CD4-positive, alpha-beta T cell treated with Interleukin-12 subunit alpha and Interleukin-12 subunit beta, for 1 hour (primary cell): ENCODE data around the gene PLPP4.

Source experiments
- DNase-seq: peaks from one replicate; pipeline ENCODE4 v3.0.0-alpha.2; 2020

The PLPP4 gene

GRCh38 chr10:120457431-120458172 is 575 bp downstream of the PLPP4 start:
- DNase-seq = no peak

- DNase-seq = no peak
These were observed 1.4 kb downstream of the PLPP4 start for GRCh38 chr10:120458432-120458831.

DNA sequence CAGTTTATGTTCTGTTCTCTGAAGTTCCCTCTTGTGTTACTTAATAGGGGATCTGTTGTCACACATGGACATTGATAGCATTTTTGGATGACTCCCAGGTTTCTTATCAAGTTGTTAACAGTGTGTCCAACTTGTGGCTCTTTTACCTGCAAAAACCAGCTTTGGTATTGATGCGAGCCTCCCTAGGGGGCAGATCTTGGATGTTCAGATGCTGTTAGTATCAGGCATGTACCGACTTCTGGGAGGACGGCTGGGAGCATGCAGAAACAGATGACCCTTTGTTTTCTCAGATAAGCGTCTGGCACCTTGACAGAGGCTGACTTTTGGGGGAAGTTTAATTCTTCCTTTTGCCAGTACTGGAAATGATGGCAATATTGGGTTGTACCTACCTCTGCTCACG is 2.2 kb downstream of the PLPP4 start:
- no peak for DNase-seq

GRCh38 chr10:120460186-120460585 is 3.2 kb downstream of the PLPP4 start:
- no peak for DNase-seq

GRCh38 chr10:120460776-120461175 is 3.7 kb downstream of the PLPP4 start:
- DNase-seq = no peak

DNA sequence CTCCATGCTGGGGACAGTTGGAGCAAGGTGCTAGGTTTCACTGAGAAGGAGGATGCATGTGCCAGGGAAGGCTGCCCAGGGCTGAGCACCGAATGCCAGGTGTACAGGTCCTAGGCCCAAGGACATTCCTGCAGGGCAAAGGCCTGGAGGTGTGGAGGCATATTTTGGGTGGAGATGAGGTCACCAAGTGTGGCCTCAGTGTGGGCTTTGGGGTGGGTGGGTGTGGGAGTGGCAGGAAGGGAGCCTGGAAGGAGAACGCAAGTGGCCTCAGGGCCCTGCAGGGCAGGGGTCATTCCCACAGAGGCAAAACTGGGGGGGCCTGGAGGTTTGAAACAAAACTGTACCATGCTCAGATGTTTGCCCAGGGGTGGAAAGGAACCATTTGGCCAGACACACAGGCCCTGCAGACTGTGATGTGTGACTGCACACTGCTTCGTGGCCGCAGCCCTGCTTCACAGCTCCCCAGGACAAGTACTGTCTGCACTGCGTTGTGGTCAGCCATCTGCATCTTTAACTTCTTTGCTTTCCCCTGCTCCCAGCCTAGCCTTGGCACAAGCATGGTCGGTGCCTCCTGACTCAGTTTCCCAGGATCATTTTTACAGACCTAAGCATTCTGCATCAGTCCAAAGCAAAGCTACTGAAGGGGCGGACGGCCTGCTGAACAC is 5.1 kb downstream of the PLPP4 start:
- no peak for DNase-seq

DNA sequence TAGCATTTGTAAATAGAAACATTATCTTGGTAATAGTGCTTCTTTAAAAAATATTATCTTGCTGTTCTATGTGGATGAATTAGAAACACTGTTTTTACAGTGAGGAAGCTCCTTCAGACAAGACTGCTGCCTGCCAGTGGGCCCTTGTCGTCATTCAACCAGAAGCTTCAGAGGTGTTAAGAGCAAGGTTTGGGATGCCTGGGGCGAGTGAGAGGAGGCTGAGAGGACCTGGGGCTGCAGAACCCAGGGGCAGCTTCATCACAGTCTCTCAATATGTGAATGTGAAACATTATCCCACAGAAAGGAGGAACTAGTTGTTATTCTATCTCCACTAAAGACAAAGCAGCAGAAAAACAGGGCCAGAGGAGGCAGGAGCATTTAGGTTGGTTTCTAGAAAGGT is 8.1 kb downstream of the PLPP4 start:
- DNase-seq = no peak

GRCh38 chr10:120466006-120466405 is 9.0 kb downstream of the PLPP4 start:
- no peak for DNase-seq

- DNase-seq = no peak
These were observed 16.6 kb downstream of the PLPP4 start for GRCh38 chr10:120473593-120473992.

GRCh38 chr10:120474956-120475355 is 17.9 kb downstream of the PLPP4 start:
- no peak for DNase-seq

DNA sequence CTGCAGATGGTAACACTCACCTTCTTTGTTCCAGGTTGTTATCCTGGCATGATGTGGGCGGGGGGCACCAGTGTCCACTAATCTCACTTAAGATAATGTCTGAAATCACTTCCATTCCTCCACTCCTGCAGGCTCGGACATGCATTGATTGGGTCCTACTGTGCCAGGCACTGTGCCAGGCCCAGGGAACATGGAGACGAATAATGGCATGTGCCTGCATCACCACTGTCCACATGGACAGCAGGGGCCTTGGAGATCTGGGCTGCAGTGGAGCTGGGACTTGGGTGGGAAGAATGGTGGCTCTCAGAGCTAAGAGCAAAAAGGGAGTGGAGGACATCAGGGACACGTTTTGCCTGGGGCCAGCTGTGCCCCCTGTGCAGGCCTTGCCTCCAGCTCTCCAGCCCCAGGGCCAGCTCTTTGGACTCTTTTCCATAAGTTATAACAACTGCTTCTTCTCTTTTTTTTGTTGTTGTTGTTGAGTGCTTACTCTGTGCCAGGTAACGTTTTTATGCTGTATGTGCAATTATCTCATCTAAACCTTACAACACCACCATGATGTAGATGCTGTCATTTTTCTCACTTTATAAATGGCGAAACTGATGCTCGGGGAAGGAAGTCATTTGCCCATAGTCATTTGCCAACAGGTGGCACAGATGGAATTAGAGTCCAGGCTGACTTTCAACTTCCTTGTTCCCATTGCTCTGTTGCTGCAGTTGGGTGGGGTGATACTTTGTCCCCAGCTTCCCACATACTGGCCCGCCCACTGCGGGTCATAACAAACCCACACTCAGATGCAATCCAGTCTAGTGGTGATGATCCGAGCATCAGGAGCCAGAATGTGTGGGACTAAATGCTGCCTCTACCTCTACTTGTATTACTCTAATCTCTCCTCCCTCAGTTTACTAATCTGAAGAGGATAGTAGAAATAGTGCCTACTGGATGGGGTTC is 19.1 kb downstream of the PLPP4 start:
- no peak for DNase-seq

DNA sequence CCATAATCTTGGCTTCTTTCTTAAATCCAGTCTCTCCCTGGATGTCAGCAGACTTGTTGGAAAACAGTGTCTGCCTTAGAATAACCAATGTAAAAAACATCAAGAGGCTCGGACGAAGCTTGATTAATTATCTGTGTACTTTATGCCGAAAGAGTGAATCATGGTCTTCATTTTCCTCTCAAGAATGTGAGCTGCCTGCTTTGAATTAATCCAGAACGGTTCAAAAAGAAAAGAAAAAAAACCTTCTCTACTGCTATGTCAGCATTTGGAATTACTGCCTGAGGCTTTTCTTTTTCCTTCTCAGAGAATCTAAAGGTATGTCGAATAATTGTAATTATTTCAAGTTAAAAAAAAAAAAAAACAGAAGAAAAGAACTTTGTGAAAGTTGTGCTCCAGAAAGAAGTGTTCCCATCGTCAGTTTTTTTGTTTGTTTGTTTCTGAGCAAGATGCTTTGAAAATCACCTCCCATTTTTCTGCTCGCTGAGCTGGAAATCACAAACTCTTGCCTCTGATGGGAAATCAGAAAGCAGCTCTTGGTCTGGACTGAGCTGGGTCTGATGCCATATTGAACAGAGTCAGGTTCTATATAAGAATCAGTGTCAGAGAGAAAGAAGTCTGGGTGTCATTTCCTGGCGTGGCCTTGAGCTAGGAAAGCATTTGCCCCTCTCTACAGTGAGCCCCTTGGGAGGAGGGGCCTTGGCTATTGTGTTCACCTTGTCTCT is 20.2 kb downstream of the PLPP4 start:
- DNase-seq = no peak

DNA sequence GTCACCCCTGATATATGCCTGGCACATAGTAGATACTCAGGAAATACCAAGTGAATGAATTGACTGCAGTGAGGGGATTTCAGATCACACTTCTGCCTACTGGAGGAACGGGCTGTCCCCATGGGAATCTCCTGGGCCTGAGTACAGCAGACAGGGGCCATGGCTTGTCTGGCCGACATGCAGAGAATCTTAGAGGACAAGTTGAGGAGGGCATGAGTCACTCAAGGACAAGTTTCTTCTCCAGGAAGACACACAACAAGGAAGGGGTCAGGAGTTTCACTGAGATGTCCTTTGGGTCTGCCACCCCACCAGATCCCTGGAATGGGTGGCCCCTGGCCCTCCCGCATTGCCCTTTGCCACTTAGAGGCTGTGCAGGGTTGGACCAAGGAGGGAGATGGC is 20.7 kb downstream of the PLPP4 start:
- no peak for DNase-seq

GRCh38 chr10:120478386-120478785 is 21.4 kb downstream of the PLPP4 start:
- DNase-seq = no peak

DNA sequence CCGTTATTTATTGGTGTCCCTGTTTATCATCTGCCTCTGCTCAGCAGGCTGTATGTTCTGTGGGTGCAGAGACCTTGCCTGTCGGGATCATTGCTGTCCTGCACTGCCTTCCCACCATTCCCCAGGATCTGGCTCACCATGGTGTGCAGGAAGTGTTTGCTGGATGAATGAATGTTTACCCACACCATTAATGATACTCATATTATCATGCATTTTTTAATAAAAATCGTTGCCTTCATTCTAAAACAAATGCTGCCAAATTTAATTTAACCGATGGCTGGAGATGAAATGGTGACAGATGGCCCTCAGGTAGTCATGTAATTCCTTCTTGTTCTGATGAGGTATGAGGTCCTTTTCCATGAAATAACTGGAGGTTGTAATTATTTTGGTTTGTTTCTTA is 22.5 kb downstream of the PLPP4 start:
- no peak for DNase-seq

DNA sequence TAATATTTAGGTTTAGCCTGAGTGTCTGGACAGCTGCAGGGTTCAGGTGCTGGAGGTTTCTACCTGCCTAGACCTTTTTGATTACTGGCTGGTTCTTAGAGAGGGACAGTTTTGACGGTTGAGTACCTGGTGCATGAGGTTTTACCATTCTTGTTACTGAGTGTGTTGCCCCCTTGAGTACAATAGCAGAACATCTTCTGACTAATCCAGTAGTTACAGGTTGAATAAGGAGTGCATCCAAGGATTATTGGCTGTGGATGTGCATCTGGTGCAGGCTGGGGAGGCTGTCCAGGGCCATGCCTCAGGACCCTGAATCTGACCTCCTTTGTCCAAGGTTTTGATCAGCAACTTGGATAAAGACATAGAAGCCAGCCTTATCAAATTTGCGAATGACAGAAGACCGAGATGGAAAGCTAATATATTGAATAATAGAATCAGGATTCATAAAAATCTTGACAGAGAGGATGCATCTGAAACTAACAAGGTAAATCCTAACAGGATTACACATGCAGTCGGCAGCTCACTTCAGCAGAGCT is 23.1 kb downstream of the PLPP4 start:
- no peak for DNase-seq

GRCh38 chr10:120480848-120481247 is 23.8 kb downstream of the PLPP4 start:
- DNase-seq = no peak

DNA sequence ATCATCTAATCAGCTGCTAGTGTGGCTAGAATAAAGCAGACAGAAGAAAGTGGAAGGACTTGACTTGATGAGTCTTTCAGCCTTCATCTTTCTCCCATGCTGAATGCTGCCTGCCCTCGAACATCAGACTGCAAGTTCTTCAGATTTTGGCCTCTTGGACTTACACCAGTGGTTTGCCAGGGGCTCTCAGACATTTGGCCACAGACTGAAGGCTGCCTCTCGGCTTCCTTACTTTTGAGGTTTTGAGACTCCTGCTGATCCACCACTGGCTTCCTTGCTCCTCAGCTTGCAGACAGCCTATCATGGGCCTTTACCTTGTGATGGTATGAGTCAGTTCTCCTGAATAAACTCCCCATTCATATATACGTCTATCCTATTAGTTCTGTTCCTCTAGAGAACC is 26.0 kb downstream of the PLPP4 start:
- DNase-seq = no peak

DNA sequence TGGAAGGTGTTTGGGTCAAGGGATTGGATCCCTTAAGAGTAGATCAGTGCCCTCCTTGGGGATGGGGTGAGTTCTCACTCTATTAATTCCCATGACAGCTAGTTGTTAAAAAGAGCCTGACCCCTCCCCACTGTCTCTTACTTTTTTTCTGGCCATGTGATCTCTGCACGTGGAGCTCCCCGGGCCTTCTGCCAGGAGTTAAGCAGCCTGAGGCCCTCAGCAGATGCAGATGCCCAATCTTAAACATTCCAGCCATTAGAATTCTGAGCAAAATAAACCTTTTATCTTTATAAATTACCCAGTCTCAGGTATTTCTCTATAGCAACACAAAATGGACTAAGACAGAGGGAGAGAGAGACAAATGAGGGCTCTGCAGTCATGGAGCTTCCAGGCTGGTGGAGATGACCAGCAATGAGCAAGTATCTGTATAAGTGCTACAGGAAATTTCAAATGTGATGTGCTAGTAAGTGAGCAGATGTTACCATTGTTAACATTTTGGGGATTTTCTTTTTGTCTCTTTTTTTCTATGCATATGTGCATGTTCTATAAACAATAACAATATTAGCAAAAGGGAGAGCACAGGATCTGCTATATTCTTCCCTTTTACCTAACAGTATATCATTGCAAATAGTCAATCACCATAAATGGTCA is 26.7 kb downstream of the PLPP4 start:
- DNase-seq = no peak

DNA sequence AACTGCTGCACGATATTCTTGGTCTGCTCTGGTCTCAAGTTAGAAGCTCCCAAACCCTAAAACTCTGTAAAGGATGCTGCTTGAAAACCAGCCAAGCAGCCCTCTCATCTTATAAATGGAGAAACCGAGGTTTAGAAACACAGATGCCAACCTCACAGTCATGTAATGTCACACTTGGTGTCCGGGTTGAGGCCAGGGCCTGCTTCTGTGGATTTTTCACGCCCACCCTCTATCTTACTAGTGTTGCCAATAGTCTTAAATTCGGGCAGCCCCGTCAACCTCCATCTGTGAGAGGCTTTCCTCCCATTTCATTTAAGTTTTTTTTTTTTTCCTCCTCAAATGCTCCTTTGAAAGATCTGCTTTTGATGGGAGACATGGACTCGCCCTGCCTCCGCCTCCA is 28.9 kb downstream of the PLPP4 start:
- DNase-seq = no peak

DNA sequence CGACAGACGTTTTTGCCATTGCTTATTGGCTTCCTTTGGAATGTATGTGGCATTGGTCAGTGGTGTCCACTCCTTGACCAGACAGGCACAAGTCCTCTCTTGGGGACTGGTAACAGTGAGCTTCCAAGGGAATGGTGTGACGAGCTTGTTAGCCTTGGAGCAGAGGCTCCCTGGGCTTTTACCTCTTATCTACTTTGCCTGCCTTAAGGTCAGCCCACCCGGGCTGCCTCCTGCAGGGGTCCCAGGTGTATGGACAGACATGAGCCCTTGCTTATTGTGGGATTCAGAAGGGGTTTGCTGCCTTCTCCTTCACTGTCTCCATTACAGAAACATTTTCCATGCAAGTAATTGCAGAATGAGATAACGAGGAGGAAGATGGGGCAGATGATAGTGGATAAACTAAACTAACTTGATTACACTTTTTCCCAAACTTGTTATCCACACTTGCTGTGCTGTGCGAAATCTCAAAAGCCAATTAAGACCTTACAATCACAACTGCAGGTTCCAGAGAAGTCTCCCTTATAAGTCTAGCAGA is 29.7 kb downstream of the PLPP4 start:
- DNase-seq = no peak

- DNase-seq = no peak
These were observed 33.3 kb downstream of the PLPP4 start for GRCh38 chr10:120490288-120490687.
